CD14-positive monocyte (primary cell): ENCODE data around the gene SYT2. TPM values are rescaled to one million over a fixed set of nuclear protein-coding genes. Genes with fewer than 3 reads are reported as not detected.
A peak's percentile ranks its signal among the peaks of the same experiment; 100 is the strongest.

Source experiments
- DNase-seq, 3 donors: peaks; one replicate each; pipeline ENCODE4 v3.0.0-alpha.2; 2011 to 2022
- H2AFZ ChIP-seq: 2 replicates; pipeline ENCODE4 v1.6.0; 2012; ENCODE audit warnings: mild to moderate bottlenecking, low read depth, low read length, inconsistent platforms; ENCODE audit not compliant: insufficient read depth, poor library complexity, severe bottlenecking
- H3K27ac ChIP-seq, 2 donors: 1 replicate in 1 of 2; 2 replicates in 1 of 2; pipeline ENCODE4 v1.5.1; 2012 to 2013; ENCODE audit warnings: low read length in 2 of 2, control low read depth in 1 of 2, inconsistent platforms in 1 of 2, low read depth in 1 of 2, mild to moderate bottlenecking in 1 of 2
- H3K27me3 ChIP-seq, 2 donors: one replicate each; pipeline versions ENCODE4 v1.6.0 to v1.6.1; 2011 to 2013; ENCODE audit warnings: low read length in 2 of 2; ENCODE audit not compliant: control insufficient read depth in 2 of 2, insufficient read depth in 2 of 2
- H3K36me3 ChIP-seq, 2 donors: replicated peaks in 1 of 2; 1 replicate in 1 of 2; 2 replicates in 1 of 2; pipeline versions ENCODE4 v1.5.1 to v1.6.1; 2012 to 2013; ENCODE audit warnings: low read length in 2 of 2, control low read depth in 1 of 2, inconsistent platforms in 1 of 2, mild to moderate bottlenecking in 1 of 2; ENCODE audit not compliant: insufficient read depth in 2 of 2, control insufficient read depth in 1 of 2
- H3K4me1 ChIP-seq, 2 donors: 1 replicate in 1 of 2; 2 replicates in 1 of 2; pipeline versions ENCODE4 v1.5.1 to v1.6.1; 2012 to 2013; ENCODE audit warnings: low read length in 2 of 2, control low read depth in 1 of 2, inconsistent platforms in 1 of 2, mild to moderate bottlenecking in 1 of 2, moderate library complexity in 1 of 2; ENCODE audit not compliant: insufficient read depth in 2 of 2, control insufficient read depth in 1 of 2
- H3K4me2 ChIP-seq: replicated peaks from 2 replicates; pipeline ENCODE3; 2012; ENCODE audit warnings: low read length, moderate library complexity, mild to moderate bottlenecking; ENCODE audit not compliant: poor library complexity, severe bottlenecking; ENCODE audit errors: extremely low read depth
- H3K4me3 ChIP-seq, 3 experiments: fragments of 200-600 bp in 1 of 3; sonication (generic) in 1 of 3; replicated peaks in 1 of 3; 1 replicate in 2 of 3; 2 replicates in 1 of 3; pipeline ENCODE4 v1.5.1; 2011 to 2013; ENCODE audit warnings: low read length in 3 of 3, mild to moderate bottlenecking in 3 of 3, control low read depth in 2 of 3, low read depth in 2 of 3, inconsistent platforms in 1 of 3, moderate library complexity in 1 of 3
- H3K79me2 ChIP-seq: 2 replicates; pipeline ENCODE4 v1.6.0; 2012; ENCODE audit warnings: mild to moderate bottlenecking, control low read depth, inconsistent platforms, low read length, moderate library complexity; ENCODE audit not compliant: insufficient read depth
- H3K9ac ChIP-seq: 2 replicates; pipeline ENCODE4 v1.6.0; 2017; ENCODE audit warnings: low read length, mild to moderate bottlenecking; ENCODE audit not compliant: insufficient read depth, poor library complexity, severe bottlenecking
- H3K9me3 ChIP-seq, 2 donors: replicated peaks in 1 of 2; 1 replicate in 1 of 2; 2 replicates in 1 of 2; pipeline versions ENCODE4 v1.5.1 to v1.6.1; 2012 to 2013; ENCODE audit warnings: low read length in 2 of 2, control low read depth in 1 of 2; ENCODE audit not compliant: control insufficient read depth in 1 of 2, insufficient read depth in 1 of 2
- H4K20me1 ChIP-seq: 2 replicates; pipeline ENCODE4 v1.6.0; 2012; ENCODE audit warnings: mild to moderate bottlenecking, low read length, control low read depth, moderate library complexity; ENCODE audit not compliant: insufficient read depth
- H3K27ac Mint-ChIP-seq, 7 donors: one replicate each; pipeline ENCODE4 v1.8.0; 2020; ENCODE audit warnings: mild to moderate bottlenecking in 7 of 7, mixed read lengths in 7 of 7, moderate library complexity in 6 of 7, inconsistent platforms in 2 of 7
- H3K27me3 Mint-ChIP-seq, 3 donors: one replicate each; pipeline ENCODE4 v1.8.0; 2021 to 2022; ENCODE audit warnings: low read depth in 3 of 3, mild to moderate bottlenecking in 3 of 3, mixed read lengths in 3 of 3, moderate library complexity in 3 of 3, inconsistent platforms in 1 of 3
- H3K36me3 Mint-ChIP-seq, 2 donors: one replicate each; pipeline ENCODE4 v1.8.0; 2020; ENCODE audit warnings: mixed read lengths in 2 of 2, inconsistent platforms in 1 of 2, mild to moderate bottlenecking in 1 of 2
- H3K4me1 Mint-ChIP-seq: one replicate; pipeline ENCODE4 v1.8.0; 2020; ENCODE audit warnings: mild to moderate bottlenecking, mixed read lengths
- H3K4me3 Mint-ChIP-seq, 2 donors: one replicate each; pipeline ENCODE4 v1.8.0; 2020; ENCODE audit warnings: mild to moderate bottlenecking in 2 of 2, mixed read lengths in 2 of 2, moderate library complexity in 1 of 2
- H3K9me3 Mint-ChIP-seq, 7 donors: one replicate each; pipeline ENCODE4 v1.8.0; 2020 to 2022; ENCODE audit warnings: mixed read lengths in 7 of 7, mild to moderate bottlenecking in 6 of 7, moderate library complexity in 6 of 7, inconsistent platforms in 2 of 7
- WGBS: methylation state at CpG from one replicate; pipeline ENCODE4 v1.1.5; 2013; ENCODE audit warnings: missing lambda C conversion rate; ENCODE audit not compliant: insufficient coverage; 5-methylcytosine and 5-hydroxymethylcytosine counted together
- intact Hi-C, 2 donors: fragments of 100-400 bp; cut with micrococcal nuclease; formaldehyde crosslinking; loops; one replicate each; pipeline versions ENCODE4 v1.15.0 to v1.15.1; 2023
- polyA plus RNA-seq, 3 donors: library from polyadenylated mRNA; depleted of rRNA in 1 of 3; unstranded in 2 of 3; stranded (reverse) in 1 of 3; fragments of 300-500 nt in 2 of 3; fragments of >200 nt in 1 of 3; fragmentation: Illumina TruSeq in 2 of 3; gene quantifications; 1 replicate in 2 of 3; 2 replicates in 1 of 3; pipeline ENCODE4 v1.2.3, GENCODE V29; 2012 to 2021
- TF ChIP-seq, protein P1 (sequence below): fragments of 200-600 bp; IDR thresholded peaks from one replicate; pipeline ENCODE4 v1.8.0; 2022; ENCODE audit warnings: antibody characterized with exemption, mild to moderate bottlenecking

The SYT2 gene
- polyA plus RNA-seq, 3 donors, result not detected

DNA sequence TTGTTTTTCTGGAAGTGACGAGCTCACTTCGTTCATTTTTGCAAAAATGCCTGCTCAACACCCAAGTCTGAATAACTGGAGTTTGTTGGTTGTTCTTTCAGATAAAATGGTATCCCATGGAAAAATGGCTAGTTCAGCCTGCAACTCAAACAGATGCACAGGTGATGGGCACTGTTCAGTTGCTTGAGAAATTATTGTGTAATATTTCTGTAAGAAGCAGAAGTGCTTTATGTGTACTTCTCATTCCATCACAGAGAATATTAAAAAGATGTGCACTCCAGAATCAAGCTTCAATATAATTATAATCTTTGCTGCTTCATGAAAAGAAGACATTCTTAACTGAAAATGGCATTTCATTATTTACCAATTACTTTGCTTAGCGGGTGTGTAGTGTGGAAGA, 9.1 kb downstream of the SYT2 start:
- intact Hi-C loops, result no loop called here
- DNase-seq, result no peak
- Mint-ChIP-seq H3K36me3 (no peaks in the 10 kb centered on the region), H3K9me3 (no peaks in the 10 kb centered on the region), H3K4me1 (peaks cover 9% of the 10 kb centered on the region), H3K27ac (no peak overlapping the region), H3K27me3 (peaks cover 55 to 76% (median 64%) of the 10 kb centered on the region in 3 donors), H3K4me3 (peak overlapping the region in 1 of 2 donors; percentile 11)
- no peak overlapping the region for H2AFZ ChIP-seq
- no peak overlapping the region for H3K27ac ChIP-seq
- no peaks in the 10 kb centered on the region for H3K79me2 ChIP-seq
- no peaks in the 10 kb centered on the region for H3K9me3 ChIP-seq
- no peaks in the 10 kb centered on the region for H4K20me1 ChIP-seq
- TF ChIP-seq, protein P1, sequence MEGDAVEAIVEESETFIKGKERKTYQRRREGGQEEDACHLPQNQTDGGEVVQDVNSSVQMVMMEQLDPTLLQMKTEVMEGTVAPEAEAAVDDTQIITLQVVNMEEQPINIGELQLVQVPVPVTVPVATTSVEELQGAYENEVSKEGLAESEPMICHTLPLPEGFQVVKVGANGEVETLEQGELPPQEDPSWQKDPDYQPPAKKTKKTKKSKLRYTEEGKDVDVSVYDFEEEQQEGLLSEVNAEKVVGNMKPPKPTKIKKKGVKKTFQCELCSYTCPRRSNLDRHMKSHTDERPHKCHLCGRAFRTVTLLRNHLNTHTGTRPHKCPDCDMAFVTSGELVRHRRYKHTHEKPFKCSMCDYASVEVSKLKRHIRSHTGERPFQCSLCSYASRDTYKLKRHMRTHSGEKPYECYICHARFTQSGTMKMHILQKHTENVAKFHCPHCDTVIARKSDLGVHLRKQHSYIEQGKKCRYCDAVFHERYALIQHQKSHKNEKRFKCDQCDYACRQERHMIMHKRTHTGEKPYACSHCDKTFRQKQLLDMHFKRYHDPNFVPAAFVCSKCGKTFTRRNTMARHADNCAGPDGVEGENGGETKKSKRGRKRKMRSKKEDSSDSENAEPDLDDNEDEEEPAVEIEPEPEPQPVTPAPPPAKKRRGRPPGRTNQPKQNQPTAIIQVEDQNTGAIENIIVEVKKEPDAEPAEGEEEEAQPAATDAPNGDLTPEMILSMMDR, result no peak
- H3K4me2 ChIP-seq, result no peak overlapping the region
- H3K9ac ChIP-seq, result no peak overlapping the region
- no peak overlapping the region for H3K4me3 ChIP-seq
- H3K36me3 ChIP-seq, result no peaks in the 10 kb centered on the region
- no CpG with 5 or more reads among the region's 3 CpGs for WGBS
- H3K27me3 ChIP-seq, result peaks cover 47 to 82% of the 10 kb centered on the region in 2 donors
- peaks cover 5% of the 10 kb centered on the region in 2 donors for H3K4me1 ChIP-seq

DNA sequence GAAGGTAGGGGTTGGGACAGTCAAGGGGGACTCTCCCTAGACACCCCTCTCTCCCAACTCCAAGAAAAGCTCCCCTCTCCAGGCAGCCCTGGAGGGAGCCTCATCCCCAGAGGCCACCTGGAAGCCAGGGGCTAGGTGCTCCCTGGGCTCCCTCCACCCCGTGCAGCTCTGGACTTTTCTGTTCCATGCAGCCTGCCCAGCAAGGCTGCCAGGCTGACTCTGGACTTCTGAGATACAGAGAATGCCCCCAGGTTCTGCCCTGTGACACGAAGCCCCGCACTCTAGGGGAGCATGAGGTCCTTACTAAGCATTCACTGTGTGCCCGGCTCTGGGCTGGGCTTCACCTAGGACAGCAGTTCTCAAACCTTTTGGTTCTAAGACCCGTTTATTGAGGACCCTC, 10.2 kb downstream of the SYT2 start:
- Histone ChIP-seq H3K27ac (no peak overlapping the region), H3K79me2 (no peaks in the 10 kb centered on the region), H3K4me2 (no peak overlapping the region), H3K9ac (no peak overlapping the region), H3K36me3 (no peaks in the 10 kb centered on the region), H3K4me3 (no peak overlapping the region), H4K20me1 (no peaks in the 10 kb centered on the region), H2AFZ (no peak overlapping the region), H3K27me3 (peaks cover 44 to 82% of the 10 kb centered on the region in 2 donors), H3K9me3 (no peaks in the 10 kb centered on the region), H3K4me1 (peaks cover 5% of the 10 kb centered on the region in 2 donors)
- TF ChIP-seq, protein P1, result no peak
- peaks cover 9% of the 10 kb centered on the region for H3K4me1 Mint-ChIP-seq
- no peaks in the 10 kb centered on the region for H3K9me3 Mint-ChIP-seq
- 87% methylated on average over 4 of the region's 5 CpGs for WGBS
- H3K27me3 Mint-ChIP-seq, result peaks cover 55 to 75% (median 61%) of the 10 kb centered on the region in 3 donors
- no peak overlapping the region for H3K27ac Mint-ChIP-seq
- peak overlapping the region in 1 of 2 donors; percentile 30 for H3K4me3 Mint-ChIP-seq
- no peak for DNase-seq
- intact Hi-C loops, result no loop called here
- H3K36me3 Mint-ChIP-seq, result no peaks in the 10 kb centered on the region
